Amniotic epithelial cell (primary cell): ENCODE data around the gene HCN3.
"Not testable (repeated sequence)": the region's sequence is repeated elsewhere in the genome, so short reads cannot be mapped to it uniquely, and the experiment has no call there.

Experiments used
- DNase-seq: peaks from one replicate; pipeline ENCODE4 v3.0.0-alpha.2; 2010; ENCODE audit warnings: low read depth

The HCN3 gene

GRCh38 chr1:155277070-155277901 lies at the start of gene HCN3:
Gene HCN3 (plus strand): TSS chr1:155277463. CDS start chr1:155277591, 128 bp downstream.
- peak; percentile 90 for DNase-seq

GRCh38 chr1:155228096-155228427 lies 49.2 kb upstream of the HCN3 start:
- DNase-seq: no peak

GRCh38 chr1:155231302-155231701 lies 46.0 kb upstream of the HCN3 start:
- DNase-seq: not testable (repeated sequence)

- peak; percentile 67 for DNase-seq
These were observed 45.0 kb upstream of the HCN3 start for GRCh38 chr1:155232001-155232978.

- not testable (repeated sequence) for DNase-seq
These were observed 43.8 kb upstream of the HCN3 start for GRCh38 chr1:155233502-155233901.

- not testable (repeated sequence) for DNase-seq
These were observed 41.9 kb upstream of the HCN3 start for GRCh38 chr1:155235375-155235774.

GRCh38 chr1:155236451-155236850 lies 40.8 kb upstream of the HCN3 start:
- no peak for DNase-seq

- peak; percentile 74 for DNase-seq
These were observed 36.1 kb upstream of the HCN3 start for GRCh38 chr1:155241069-155241679.

- no peak for DNase-seq
These were observed 35.4 kb upstream of the HCN3 start for GRCh38 chr1:155241841-155242264.

- peak; percentile 52 for DNase-seq
These were observed 34.4 kb upstream of the HCN3 start for GRCh38 chr1:155242805-155243358.

GRCh38 chr1:155244368-155245162 lies 32.7 kb upstream of the HCN3 start:
- peak; percentile 100 for DNase-seq

- no peak for DNase-seq
These were observed 32.1 kb upstream of the HCN3 start for GRCh38 chr1:155245163-155245524.

- not testable (repeated sequence) for DNase-seq
These were observed 30.5 kb upstream of the HCN3 start for GRCh38 chr1:155246796-155247195.

GRCh38 chr1:155247667-155248553 lies 29.4 kb upstream of the HCN3 start:
- no peak for DNase-seq

- no peak for DNase-seq
These were observed 27.0 kb upstream of the HCN3 start for GRCh38 chr1:155250246-155250632.

GRCh38 chr1:155250633-155251449 lies 26.4 kb upstream of the HCN3 start:
- peak; percentile 77 for DNase-seq

- DNase-seq: no peak
These were observed 25.7 kb upstream of the HCN3 start for GRCh38 chr1:155251566-155251965.

GRCh38 chr1:155253208-155253607 lies 24.1 kb upstream of the HCN3 start:
- no peak for DNase-seq

- no peak for DNase-seq
These were observed 23.5 kb upstream of the HCN3 start for GRCh38 chr1:155253797-155254196.
